OCI-LY7 (cell line): Measurements from ENCODE around the gene TP63. TPM values are rescaled to one million over a fixed set of nuclear protein-coding genes. Genes with fewer than 3 reads are reported as not detected.

Experiments
- BruUV-seq: library from RNA; stranded (reverse); fragments of 400-500 nt; replicated peaks from 2 replicates; lab custom pipeline; 2021; lab: Mats Ljungman, UMichigan
- CTCF ChIA-PET: fragments of 300-600 bp; sonication (Branson Sonifier 250); formaldehyde crosslinking; loops from one replicate; lab custom pipeline; 2022; ENCODE audit warnings: antibody characterized with exemption; ENCODE audit not compliant: unreplicated experiment; lab: Charles Lee
- POLR2A ChIA-PET: fragments of 300-600 bp; sonication (Branson Sonifier 250); formaldehyde crosslinking; loops from one replicate; lab custom pipeline; 2022; ENCODE audit warnings: antibody characterized with exemption; lab: Charles Lee
- DNase-seq: peaks from one replicate; pipeline ENCODE4 v3.0.0-alpha.2; 2015; ENCODE audit warnings: low spot score
- H2AFZ ChIP-seq: fragments of 200-600 bp; sonication (generic), shearing (Covaris generic); 2 replicates; pipeline ENCODE4 v1.6.1; 2014; ENCODE audit warnings: mild to moderate bottlenecking, antibody characterized with exemption, low read length, moderate library complexity
- H3K27ac ChIP-seq: fragments of 200-600 bp; sonication (generic); 2 replicates; pipeline ENCODE4 v1.5.1; 2014; ENCODE audit warnings: mixed run types, low read depth, mild to moderate bottlenecking, moderate library complexity, low read length, inconsistent platforms; ENCODE audit not compliant: poor library complexity, severe bottlenecking
- H3K36me3 ChIP-seq: fragments of 200-600 bp; sonication (generic); 2 replicates; pipeline ENCODE4 v1.6.1; 2014; ENCODE audit warnings: mild to moderate bottlenecking, antibody characterized with exemption, low read length, moderate library complexity, mixed read lengths; ENCODE audit not compliant: insufficient read depth
- H3K4me1 ChIP-seq: fragments of 200-600 bp; sonication (generic); 2 replicates; pipeline ENCODE4 v1.5.1; 2014; ENCODE audit warnings: mild to moderate bottlenecking, low read length; ENCODE audit not compliant: insufficient read depth, poor library complexity, severe bottlenecking
- H3K4me2 ChIP-seq: fragments of 200-600 bp; sonication (generic); 2 replicates; pipeline ENCODE4 v1.6.1; 2014; ENCODE audit warnings: mild to moderate bottlenecking, low read length
- H3K4me3 ChIP-seq: fragments of 200-600 bp; sonication (generic); 2 replicates; pipeline ENCODE4 v1.5.1; 2014; ENCODE audit warnings: mild to moderate bottlenecking, low read depth, low read length; ENCODE audit not compliant: poor library complexity, severe bottlenecking
- H3K79me2 ChIP-seq: fragments of 200-600 bp; sonication (generic); 2 replicates; pipeline ENCODE4 v1.6.1; 2016; ENCODE audit warnings: low read depth, mild to moderate bottlenecking, low read length, moderate library complexity, mixed read lengths; ENCODE audit not compliant: insufficient read depth
- H3K9me2 ChIP-seq: fragments of 200-600 bp; sonication (generic); 2 replicates; pipeline ENCODE4 v1.6.1; 2016; ENCODE audit warnings: mild to moderate bottlenecking, low read length, mixed read lengths; ENCODE audit not compliant: insufficient read depth
- H3K9me3 ChIP-seq: fragments of 200-600 bp; sonication (generic); 2 replicates; pipeline ENCODE4 v1.6.1; 2014; ENCODE audit warnings: mild to moderate bottlenecking, mixed run types, low read length, mixed read lengths
- H4K20me1 ChIP-seq: fragments of 200-600 bp; sonication (generic); 2 replicates; pipeline ENCODE4 v1.6.1; 2014; ENCODE audit warnings: mild to moderate bottlenecking, antibody characterized with exemption, low read length, moderate library complexity, mixed read lengths; ENCODE audit not compliant: insufficient read depth
- EZH2phosphoT487 ChIP-seq: fragments of 200-600 bp; sonication (generic); IDR thresholded peaks from 2 replicates; pipeline ENCODE4 v1.6.1; 2018; ENCODE audit warnings: low read depth, borderline replicate concordance, mild to moderate bottlenecking, mixed run types, antibody characterized with exemption, low read length, moderate library complexity, mixed read lengths
- intact Hi-C: fragments of 100-400 bp; cut with micrococcal nuclease; formaldehyde crosslinking; loops from one replicate; pipeline ENCODE4 v1.10.0; 2022; ENCODE audit not compliant: unreplicated experiment
- total RNA-seq, 2 experiments: library from RNA; depleted of rRNA in 1 of 2; stranded (reverse); fragments of >200 nt in 1 of 2; shearing (Covaris generic) in 1 of 2; gene quantifications; 2 replicates each; pipeline ENCODE4 v1.2.3, GENCODE V29; 2014 to 2022
- TF ChIP-seq, protein P1 (sequence below): fragments of 200-600 bp; sonication (generic); conservative IDR thresholded peaks from 2 replicates; pipeline ENCODE4 v1.5.1; 2014; ENCODE audit warnings: mild to moderate bottlenecking, antibody characterized with exemption, low read length, moderate library complexity, mixed read lengths

The TP63 gene
- total RNA-seq, 2 experiments from 2014 or later, result 0.16 to 1.1 TPM

DNA sequence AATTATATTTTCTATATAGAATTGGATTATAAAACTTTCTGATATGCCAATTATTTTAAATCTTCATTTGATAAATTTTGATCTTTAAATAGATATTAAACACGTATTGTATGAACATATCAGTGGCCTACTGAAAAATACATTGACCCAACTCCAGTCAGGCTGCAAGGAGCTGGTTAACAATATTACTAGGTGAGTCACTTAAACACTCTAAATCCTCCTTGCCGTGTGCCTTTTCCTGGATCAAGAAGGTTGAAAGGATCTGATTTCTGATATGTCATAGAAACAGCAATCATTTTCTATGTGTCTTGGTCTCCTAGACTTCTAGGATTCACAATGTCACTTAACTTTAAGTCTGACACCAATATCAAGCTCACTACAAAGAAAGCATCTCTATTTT lies 123.2 kb downstream of the TP63 start:
- no peaks in the 10 kb centered on the region for H3K79me2 ChIP-seq
- ChIA-PET POLR2A (interaction anchor here (0.7 kb wide), 1 partner anchor 12 kb away, joined by 4 read pairs; no protein-coding TSS in a partner anchor), CTCF (no interaction called here)
- H2AFZ ChIP-seq, result no peak overlapping the region
- H3K36me3 ChIP-seq, result no peaks in the 10 kb centered on the region
- no peak overlapping the region for H3K4me2 ChIP-seq
- no peak for TF ChIP-seq EZH2phosphoT487
- TF ChIP-seq, protein P1, sequence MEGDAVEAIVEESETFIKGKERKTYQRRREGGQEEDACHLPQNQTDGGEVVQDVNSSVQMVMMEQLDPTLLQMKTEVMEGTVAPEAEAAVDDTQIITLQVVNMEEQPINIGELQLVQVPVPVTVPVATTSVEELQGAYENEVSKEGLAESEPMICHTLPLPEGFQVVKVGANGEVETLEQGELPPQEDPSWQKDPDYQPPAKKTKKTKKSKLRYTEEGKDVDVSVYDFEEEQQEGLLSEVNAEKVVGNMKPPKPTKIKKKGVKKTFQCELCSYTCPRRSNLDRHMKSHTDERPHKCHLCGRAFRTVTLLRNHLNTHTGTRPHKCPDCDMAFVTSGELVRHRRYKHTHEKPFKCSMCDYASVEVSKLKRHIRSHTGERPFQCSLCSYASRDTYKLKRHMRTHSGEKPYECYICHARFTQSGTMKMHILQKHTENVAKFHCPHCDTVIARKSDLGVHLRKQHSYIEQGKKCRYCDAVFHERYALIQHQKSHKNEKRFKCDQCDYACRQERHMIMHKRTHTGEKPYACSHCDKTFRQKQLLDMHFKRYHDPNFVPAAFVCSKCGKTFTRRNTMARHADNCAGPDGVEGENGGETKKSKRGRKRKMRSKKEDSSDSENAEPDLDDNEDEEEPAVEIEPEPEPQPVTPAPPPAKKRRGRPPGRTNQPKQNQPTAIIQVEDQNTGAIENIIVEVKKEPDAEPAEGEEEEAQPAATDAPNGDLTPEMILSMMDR, result no peak
- H4K20me1 ChIP-seq, result no peaks in the 10 kb centered on the region
- DNase-seq, result no peak
- BruUV-seq, result no TSS peak
- H3K4me3 ChIP-seq, result no peak overlapping the region
- no peaks in the 10 kb centered on the region for H3K9me2 ChIP-seq
- no peaks in the 10 kb centered on the region for H3K4me1 ChIP-seq
- intact Hi-C loops, result no loop called here
- no peaks in the 10 kb centered on the region for H3K9me3 ChIP-seq
- H3K27ac ChIP-seq, result no peak overlapping the region

DNA sequence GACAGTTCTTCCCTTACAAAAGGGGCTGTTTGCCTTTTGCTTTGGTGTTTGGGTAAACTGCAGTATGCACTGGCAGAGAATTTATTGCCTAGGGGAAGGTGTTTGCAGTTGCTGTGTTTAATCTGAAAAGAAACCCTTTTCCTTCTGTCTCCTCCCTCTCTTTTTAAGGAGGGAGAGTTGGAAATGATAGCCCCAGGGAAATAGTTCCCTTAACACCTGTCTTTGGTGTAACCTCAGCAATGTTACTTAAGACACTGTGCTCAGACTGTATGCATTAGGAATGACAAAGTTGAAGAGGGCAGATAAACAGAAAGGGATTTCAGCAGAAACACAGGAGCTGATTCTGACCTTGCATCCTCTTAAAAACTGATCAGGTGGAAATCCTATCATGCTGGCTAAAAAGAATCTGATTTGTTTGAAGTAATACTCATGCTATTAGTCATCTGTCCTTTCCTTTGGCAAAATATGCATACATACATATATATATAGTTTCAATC lies 125.4 kb downstream of the TP63 start:
- BruUV-seq, result no TSS peak
- intact Hi-C loops, result no loop called here
- DNase-seq, result no peak
- no peaks in the 10 kb centered on the region for H3K36me3 ChIP-seq
- POLR2A ChIA-PET, result no interaction called here
- H3K79me2 ChIP-seq, result no peaks in the 10 kb centered on the region
- no peak for TF ChIP-seq EZH2phosphoT487
- TF ChIP-seq, protein P1, result no peak
- CTCF ChIA-PET, result no interaction called here
- H3K9me3 ChIP-seq, result no peaks in the 10 kb centered on the region
- H3K4me1 ChIP-seq, result no peaks in the 10 kb centered on the region
- H3K27ac ChIP-seq, result no peak overlapping the region
- no peak overlapping the region for H3K4me2 ChIP-seq
- H4K20me1 ChIP-seq, result no peaks in the 10 kb centered on the region
- H3K9me2 ChIP-seq, result no peaks in the 10 kb centered on the region
- no peak overlapping the region for H3K4me3 ChIP-seq
- no peak overlapping the region for H2AFZ ChIP-seq

DNA sequence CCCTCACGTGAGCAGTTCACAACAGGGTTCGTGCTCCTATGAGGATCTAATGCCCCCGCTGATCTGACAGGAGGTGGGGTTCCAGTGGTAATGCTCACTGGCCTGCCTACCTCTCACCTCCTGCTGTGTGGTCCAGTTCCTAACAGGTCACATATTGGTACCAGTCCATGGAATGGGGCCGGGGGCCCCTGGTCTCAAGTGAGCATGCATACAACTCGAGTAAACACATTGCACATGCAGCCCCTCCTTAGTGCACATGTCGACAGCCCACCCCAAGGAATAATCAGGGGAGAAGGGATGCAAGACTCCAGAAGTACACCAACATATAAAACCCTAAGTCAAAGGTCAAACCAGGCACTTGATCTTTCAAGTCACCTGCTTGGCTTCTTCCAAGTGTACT lies 127.0 kb downstream of the TP63 start:
- no TSS peak for BruUV-seq
- intact Hi-C loops, result no loop called here
- no peak for DNase-seq
- no peak overlapping the region for H3K4me3 ChIP-seq
- TF ChIP-seq, protein P1, result no peak
- TF ChIP-seq EZH2phosphoT487, result no peak
- CTCF ChIA-PET, result no interaction called here
- H2AFZ ChIP-seq, result no peak overlapping the region
- no peak overlapping the region for H3K27ac ChIP-seq
- H3K4me1 ChIP-seq, result no peaks in the 10 kb centered on the region
- no peak overlapping the region for H3K4me2 ChIP-seq
- no peaks in the 10 kb centered on the region for H3K9me3 ChIP-seq
- no peaks in the 10 kb centered on the region for H3K79me2 ChIP-seq
- no peaks in the 10 kb centered on the region for H3K9me2 ChIP-seq
- H4K20me1 ChIP-seq, result no peaks in the 10 kb centered on the region
- POLR2A ChIA-PET, result no interaction called here
- no peaks in the 10 kb centered on the region for H3K36me3 ChIP-seq
